Stomach smooth muscle (tissue), 2 donors: Measurements from ENCODE around the gene PITX2.
"Not testable (repeated sequence)": the region's sequence is repeated elsewhere in the genome, so short reads cannot be mapped to it uniquely, and the experiment has no call there.

Source experiments
- H3K27ac ChIP-seq: one replicate; pipeline ENCODE4 v1.7.0; 2013; ENCODE audit warnings: mild to moderate bottlenecking, low read length, inconsistent platforms
- H3K27me3 ChIP-seq, 2 donors: one replicate each; pipeline ENCODE4 v1.7.0; 2013; ENCODE audit warnings: low read length in 2 of 2; ENCODE audit not compliant: insufficient read depth in 2 of 2, control insufficient read depth in 1 of 2
- H3K36me3 ChIP-seq, 2 donors: one replicate each; pipeline ENCODE4 v1.7.0; 2013; ENCODE audit warnings: low read length in 2 of 2; ENCODE audit not compliant: control insufficient read depth in 2 of 2, insufficient read depth in 2 of 2
- H3K4me1 ChIP-seq: one replicate; pipeline ENCODE4 v1.7.0; 2013; ENCODE audit warnings: low read length; ENCODE audit not compliant: control insufficient read depth, insufficient read depth
- H3K4me3 ChIP-seq, 2 donors: one replicate each; pipeline ENCODE4 v1.7.0; 2013; ENCODE audit warnings: low read length in 2 of 2
- H3K9ac ChIP-seq, 2 donors: one replicate each; pipeline ENCODE4 v1.7.0; 2013; ENCODE audit warnings: low read length in 2 of 2, mild to moderate bottlenecking in 1 of 2
- H3K9me3 ChIP-seq, 2 donors: one replicate each; pipeline ENCODE4 v1.7.0; 2013; ENCODE audit warnings: low read length in 2 of 2; ENCODE audit not compliant: control insufficient read depth in 2 of 2
- donor health status: healthy.
- donor health status: Pancreatic carcinoma.

Gene PITX2

GRCh38 chr4:110605077-110605476 lies 17.8 kb downstream of the PITX2 start:
- H3K4me3 ChIP-seq = no peak overlapping the region
- H3K9ac ChIP-seq = no peak overlapping the region
- no peaks in the 10 kb centered on the region for H3K4me1 ChIP-seq
- peaks cover under 1 to 2% of the 10 kb centered on the region in 2 donors for H3K27me3 ChIP-seq
- H3K9me3 ChIP-seq = no peaks in the 10 kb centered on the region
- H3K36me3 ChIP-seq = no peaks in the 10 kb centered on the region
- no peak overlapping the region for H3K27ac ChIP-seq

- no peaks in the 10 kb centered on the region for H3K36me3 ChIP-seq
- no peak overlapping the region for H3K4me3 ChIP-seq
- H3K27me3 ChIP-seq = no peaks in the 10 kb centered on the region
- no peak overlapping the region for H3K27ac ChIP-seq
- H3K4me1 ChIP-seq = no peaks in the 10 kb centered on the region
- no peak overlapping the region for H3K9ac ChIP-seq
- no peaks in the 10 kb centered on the region for H3K9me3 ChIP-seq
These were observed 20.8 kb downstream of the PITX2 start for GRCh38 chr4:110602061-110602460.

GRCh38 chr4:110597582-110597981 lies 25.3 kb downstream of the PITX2 start:
- Histone ChIP-seq H3K9ac (no peak overlapping the region), H3K36me3 (no peaks in the 10 kb centered on the region), H3K27me3 (no peaks in the 10 kb centered on the region), H3K4me3 (no peak overlapping the region), H3K27ac (no peak overlapping the region), H3K9me3 (peaks cover 0 to 4% of the 10 kb centered on the region in 2 donors), H3K4me1 (no peaks in the 10 kb centered on the region)

GRCh38 chr4:110596431-110596830 lies 26.4 kb downstream of the PITX2 start:
- H3K9me3 ChIP-seq = peaks cover 0 to 4% of the 10 kb centered on the region in 2 donors
- no peaks in the 10 kb centered on the region for H3K4me1 ChIP-seq
- no peaks in the 10 kb centered on the region for H3K27me3 ChIP-seq
- H3K9ac ChIP-seq = no peak overlapping the region
- no peaks in the 10 kb centered on the region for H3K36me3 ChIP-seq
- no peak overlapping the region for H3K27ac ChIP-seq
- no peak overlapping the region for H3K4me3 ChIP-seq

GRCh38 chr4:110595583-110595982 lies 27.3 kb downstream of the PITX2 start:
- no peak overlapping the region for H3K9ac ChIP-seq
- H3K36me3 ChIP-seq = no peaks in the 10 kb centered on the region
- no peak overlapping the region for H3K4me3 ChIP-seq
- H3K27me3 ChIP-seq = no peaks in the 10 kb centered on the region
- no peaks in the 10 kb centered on the region for H3K4me1 ChIP-seq
- H3K9me3 ChIP-seq = peaks cover 0 to 4% of the 10 kb centered on the region in 2 donors
- H3K27ac ChIP-seq = no peak overlapping the region

- H3K9ac ChIP-seq = no peak overlapping the region
These were observed 33.6 kb downstream of the PITX2 start for GRCh38 chr4:110589297-110589696.

GRCh38 chr4:110587666-110588285 lies 35.1 kb downstream of the PITX2 start:
- Histone ChIP-seq H3K9me3 (no peaks in the 10 kb centered on the region), H3K27me3 (no peaks in the 10 kb centered on the region), H3K9ac (no peak overlapping the region), H3K4me1 (no peaks in the 10 kb centered on the region), H3K36me3 (no peaks in the 10 kb centered on the region), H3K4me3 (no peak overlapping the region), H3K27ac (no peak overlapping the region)

More at GRCh38 chr4:110589297-110589696, 33.6 kb downstream of the PITX2 start:
- no peak overlapping the region for H3K4me3 ChIP-seq
- no peaks in the 10 kb centered on the region for H3K36me3 ChIP-seq
- no peaks in the 10 kb centered on the region for H3K9me3 ChIP-seq
- H3K27me3 ChIP-seq = no peaks in the 10 kb centered on the region
- H3K27ac ChIP-seq = no peak overlapping the region
- H3K4me1 ChIP-seq = no peaks in the 10 kb centered on the region

GRCh38 chr4:110586131-110586850 lies 36.6 kb downstream of the PITX2 start:
- H3K4me1 ChIP-seq = no peaks in the 10 kb centered on the region
- no peaks in the 10 kb centered on the region for H3K9me3 ChIP-seq
- H3K36me3 ChIP-seq = no peaks in the 10 kb centered on the region
- H3K4me3 ChIP-seq = no peak overlapping the region
- no peak overlapping the region for H3K27ac ChIP-seq
- H3K27me3 ChIP-seq = no peaks in the 10 kb centered on the region
- H3K9ac ChIP-seq = no peak overlapping the region

GRCh38 chr4:110576696-110577095 lies 46.2 kb downstream of the PITX2 start:
- not testable (repeated sequence) for H3K4me1 ChIP-seq, H3K9me3 ChIP-seq, H3K27ac ChIP-seq, H3K36me3 ChIP-seq, H3K4me3 ChIP-seq, H3K27me3 ChIP-seq, H3K9ac ChIP-seq
